GM12874 (cell line): ENCODE measurements around the gene VPS50.

Experiments used
- CTCF ChIP-seq: IDR thresholded peaks from 2 replicates; pipeline ENCODE4 v1.5.1; 2011; ENCODE audit warnings: low read depth, mild to moderate bottlenecking, control low read depth, low read length, moderate library complexity; ENCODE audit not compliant: insufficient read depth

The VPS50 gene

GRCh38 chr7:93202594-93203250, 29.4 kb upstream of the VPS50 start:
- no peak for TF ChIP-seq CTCF

- no peak for TF ChIP-seq CTCF
Measured at GRCh38 chr7:93203496-93203895, 28.7 kb upstream of the VPS50 start.

- no peak for TF ChIP-seq CTCF
Measured at GRCh38 chr7:93205046-93205445, 27.1 kb upstream of the VPS50 start.

- TF ChIP-seq CTCF: no peak
Measured at GRCh38 chr7:93211228-93211818, 20.8 kb upstream of the VPS50 start.

GRCh38 chr7:93212881-93213280, 19.3 kb upstream of the VPS50 start:
- no peak for TF ChIP-seq CTCF

GRCh38 chr7:93218997-93219827, 13.0 kb upstream of the VPS50 start:
- no peak for TF ChIP-seq CTCF

GRCh38 chr7:93219868-93220267, 12.3 kb upstream of the VPS50 start:
- TF ChIP-seq CTCF: no peak
